DMS 273 (cell line): Measurements from ENCODE around the gene SORBS2.

Experiments
- DNase-seq: peaks from one replicate; lab custom pipeline; 2025; ENCODE audit not compliant: unreplicated experiment; lab: John Stamatoyannopoulos, UW

The SORBS2 gene

GRCh38 chr4:185648631-185649030, 163.4 kb downstream of the SORBS2 start:
- no peak for DNase-seq

- DNase-seq = no peak
These were observed 166.6 kb downstream of the SORBS2 start for GRCh38 chr4:185645403-185645802.

GRCh38 chr4:185644408-185644807, 167.6 kb downstream of the SORBS2 start:
- DNase-seq = no peak

GRCh38 chr4:185642907-185643306, 169.1 kb downstream of the SORBS2 start:
- no peak for DNase-seq

- peak; percentile 76 for DNase-seq
These were observed 171.0 kb downstream of the SORBS2 start for GRCh38 chr4:185640811-185641675.

GRCh38 chr4:185638548-185639301, 173.3 kb downstream of the SORBS2 start:
- no peak for DNase-seq

GRCh38 chr4:185638093-185638492, 173.9 kb downstream of the SORBS2 start:
- no peak for DNase-seq

GRCh38 chr4:185637163-185637875, 174.7 kb downstream of the SORBS2 start:
- no peak for DNase-seq

GRCh38 chr4:185634066-185634652, 177.8 kb downstream of the SORBS2 start:
- peak; percentile 43 for DNase-seq

GRCh38 chr4:185626798-185627197, 185.2 kb downstream of the SORBS2 start:
- no peak for DNase-seq

- DNase-seq = no peak
These were observed 186.5 kb downstream of the SORBS2 start for GRCh38 chr4:185625503-185625902.

- DNase-seq = no peak
These were observed 187.8 kb downstream of the SORBS2 start for GRCh38 chr4:185624259-185624589.

GRCh38 chr4:185623444-185624258, 188.3 kb downstream of the SORBS2 start:
- no peak for DNase-seq

GRCh38 chr4:185608185-185608584, 203.8 kb downstream of the SORBS2 start:
- DNase-seq = no peak

GRCh38 chr4:185602397-185602796, 209.6 kb downstream of the SORBS2 start:
- DNase-seq = no peak

- no peak for DNase-seq
These were observed 211.1 kb downstream of the SORBS2 start for GRCh38 chr4:185600801-185601434.

GRCh38 chr4:185599553-185600243, 212.3 kb downstream of the SORBS2 start:
- peak; percentile 27 for DNase-seq

GRCh38 chr4:185598846-185599552, 213.0 kb downstream of the SORBS2 start:
- no peak for DNase-seq
